GM18499 (cell line): ENCODE results near the gene SORCS3.

ENCODE experiments used
- ATAC-seq: cut with Tn5 transposase; IDR thresholded peaks from one replicate; pipeline ENCODE4 v1.9.1; 2021; ENCODE audit warnings: moderate number of reproducible peaks; ENCODE audit not compliant: insufficient read depth, unreplicated experiment

The SORCS3 gene

GRCh38 chr10:104642658-104643302, 1.7 kb downstream of the SORCS3 start:
- ATAC-seq: no peak

- no peak for ATAC-seq
Observed at GRCh38 chr10:104643303-104643663, 2.2 kb downstream of the SORCS3 start.

GRCh38 chr10:104646146-104646545, 5.1 kb downstream of the SORCS3 start:
- ATAC-seq: no peak

GRCh38 chr10:104648421-104648820, 7.3 kb downstream of the SORCS3 start:
- no peak for ATAC-seq

- ATAC-seq: no peak
Observed at GRCh38 chr10:104650072-104650471, 9.0 kb downstream of the SORCS3 start.

- no peak for ATAC-seq
Observed at GRCh38 chr10:104650635-104651331, 9.7 kb downstream of the SORCS3 start.

GRCh38 chr10:104657036-104657435, 15.9 kb downstream of the SORCS3 start:
- no peak for ATAC-seq

GRCh38 chr10:104657457-104657856, 16.4 kb downstream of the SORCS3 start:
- ATAC-seq: no peak

- ATAC-seq: no peak
Observed at GRCh38 chr10:104658067-104658466, 17.0 kb downstream of the SORCS3 start.

GRCh38 chr10:104659809-104660208, 18.7 kb downstream of the SORCS3 start:
- ATAC-seq: no peak

- no peak for ATAC-seq
Observed at GRCh38 chr10:104663076-104663475, 22.0 kb downstream of the SORCS3 start.

GRCh38 chr10:104663563-104663962, 22.5 kb downstream of the SORCS3 start:
- ATAC-seq: no peak

GRCh38 chr10:104664205-104664604, 23.1 kb downstream of the SORCS3 start:
- ATAC-seq: no peak

- no peak for ATAC-seq
Observed at GRCh38 chr10:104665174-104665573, 24.1 kb downstream of the SORCS3 start.

GRCh38 chr10:104666106-104666505, 25.0 kb downstream of the SORCS3 start:
- no peak for ATAC-seq

- no peak for ATAC-seq
Observed at GRCh38 chr10:104676874-104677273, 35.8 kb downstream of the SORCS3 start.

GRCh38 chr10:104678658-104679057, 37.6 kb downstream of the SORCS3 start:
- no peak for ATAC-seq

- ATAC-seq: no peak
Observed at GRCh38 chr10:104680467-104681401, 39.6 kb downstream of the SORCS3 start.

GRCh38 chr10:104681485-104681884, 40.4 kb downstream of the SORCS3 start:
- ATAC-seq: no peak

- ATAC-seq: no peak
Observed at GRCh38 chr10:104683567-104683966, 42.5 kb downstream of the SORCS3 start.

GRCh38 chr10:104686829-104687228, 45.7 kb downstream of the SORCS3 start:
- ATAC-seq: no peak
